Spleen (tissue), 7 donors: Measurements from ENCODE around the gene CAMK1G.

Experiments
- CTCF ChIP-seq, 11 experiments: fragments of 200-600 bp in 7 of 11; fragments of 450-650 bp in 4 of 11; sonication (generic) in 4 of 11; IDR thresholded peaks in 8 of 11; conservative IDR thresholded peaks in 3 of 11; 1 replicate in 7 of 11; 2 replicates in 4 of 11; pipeline versions ENCODE4 v1.4.0 to v1.8.0; 2016 to 2021; ENCODE audit warnings: antibody characterized with exemption in 11 of 11, inconsistent platforms in 4 of 11, mild to moderate bottlenecking in 1 of 11
- POLR2AphosphoS5 ChIP-seq, 3 donors: sonication (generic); formaldehyde crosslinking; IDR thresholded peaks; one replicate each; pipeline ENCODE4 v1.5.1; 2017; ENCODE audit warnings: antibody characterized with exemption in 3 of 3
- donor health status: DM: no; HTN: no; CAD: no; lungs with moderate emphysema.
- donor health status: DM: no; HTN: no; CAD: no.
- donor health status: DM: no; HTN: no; CAD: no.

- no peak for TF ChIP-seq CTCF (IDR thresholded peaks at IDR 0.05 in 8 of 11, conservative IDR thresholded peaks at IDR 0.05 in 3 of 11)
- no peak for TF ChIP-seq POLR2AphosphoS5 (IDR thresholded peaks at IDR 0.05)
Observed at GRCh38 chr1:209628618-209629299, 45.2 kb downstream of the CAMK1G start.
